IMR-90 (cell line): ENCODE data around the gene DNAJA4. TPM values are rescaled to one million over a fixed set of nuclear protein-coding genes. Genes with fewer than 3 reads are reported as not detected.
A peak's percentile ranks its signal among the peaks of the same experiment; 100 is the strongest.

Source experiments
- ATAC-seq: fragments of 200-7000 bp; cut with Tn5 transposase; 2 replicates; pipeline ENCODE4 v1.9.1; 2020; ENCODE audit warnings: low read depth, mild to moderate bottlenecking, moderate library complexity
- BruUV-seq: library from RNA; stranded (reverse); fragments of 400-500 nt; replicated peaks from 2 replicates; lab custom pipeline; 2021; lab: Mats Ljungman, UMichigan
- CTCF ChIA-PET: fragments of 300-600 bp; formaldehyde crosslinking; extraction: SDS; loops from one replicate; lab custom pipeline; 2021; ENCODE audit warnings: antibody characterized with exemption; lab: Yijun Ruan, JAX
- POLR2A ChIA-PET: fragments of 300-600 bp; sonication (Branson Sonifier 250); formaldehyde crosslinking; loops from one replicate; lab custom pipeline; 2022; ENCODE audit warnings: antibody characterized with exemption; ENCODE audit not compliant: unreplicated experiment; lab: Charles Lee
- DNase-seq: peaks from one replicate; pipeline ENCODE4 v3.0.0; 2013
- H2AFZ ChIP-seq: replicated peaks from 2 replicates; pipeline ENCODE3; 2013; ENCODE audit warnings: low read length, mild to moderate bottlenecking; ENCODE audit not compliant: poor library complexity
- H2AK5ac ChIP-seq: 2 replicates; pipeline ENCODE4 v1.6.1; 2013; ENCODE audit warnings: low read depth, low read length, inconsistent platforms
- H2AK9ac ChIP-seq: replicated peaks from 2 replicates; pipeline ENCODE3; 2013; ENCODE audit warnings: mild to moderate bottlenecking, low read depth, low read length, moderate library complexity; ENCODE audit not compliant: poor library complexity
- H2BK120ac ChIP-seq: 2 replicates; pipeline ENCODE4 v1.6.1; 2013; ENCODE audit warnings: low read depth, low read length, inconsistent platforms
- H2BK15ac ChIP-seq: 3 replicates; pipeline ENCODE4 v1.6.1; 2013; ENCODE audit warnings: low read depth, low read length, inconsistent platforms
- H2BK20ac ChIP-seq: 2 replicates; pipeline ENCODE4 v1.6.1; 2013; ENCODE audit warnings: low read depth, mild to moderate bottlenecking, inconsistent platforms, low read length, moderate library complexity
- H2BK5ac ChIP-seq: 2 replicates; pipeline ENCODE4 v1.6.1; 2013; ENCODE audit warnings: mild to moderate bottlenecking, low read depth, low read length, inconsistent platforms; ENCODE audit not compliant: poor library complexity, severe bottlenecking
- H3K14ac ChIP-seq: replicated peaks from 2 replicates; pipeline ENCODE4 v1.6.1; 2013; ENCODE audit warnings: low read depth, low read length, inconsistent platforms
- H3K18ac ChIP-seq: 2 replicates; pipeline ENCODE4 v1.6.1; 2013; ENCODE audit warnings: low read depth, low read length, control low read depth
- H3K23ac ChIP-seq: 2 replicates; pipeline ENCODE4 v1.6.1; 2013; ENCODE audit warnings: low read depth, low read length, inconsistent platforms
- H3K27ac ChIP-seq: 2 replicates; pipeline ENCODE4 v1.5.1; 2013; ENCODE audit warnings: mild to moderate bottlenecking, control low read depth, low read length; ENCODE audit not compliant: insufficient read depth
- H3K27me3 ChIP-seq: 2 replicates; pipeline ENCODE4 v1.6.1; 2013; ENCODE audit warnings: low read length; ENCODE audit not compliant: control insufficient read depth, insufficient read depth
- H3K36me3 ChIP-seq: 2 replicates; pipeline ENCODE4 v1.6.1; 2013; ENCODE audit warnings: low read length, mixed read lengths; ENCODE audit not compliant: control insufficient read depth, insufficient read depth
- H3K4ac ChIP-seq: 2 replicates; pipeline ENCODE4 v1.6.1; 2013; ENCODE audit warnings: low read depth, low read length, inconsistent platforms
- H3K4me1 ChIP-seq: 2 replicates; pipeline ENCODE4 v1.6.1; 2013; ENCODE audit warnings: low read length, mixed read lengths; ENCODE audit not compliant: control insufficient read depth, insufficient read depth
- H3K4me2 ChIP-seq: 2 replicates; pipeline ENCODE4 v1.6.1; 2013; ENCODE audit warnings: low read depth, mild to moderate bottlenecking, control low read depth, low read length, moderate library complexity
- H3K4me3 ChIP-seq: 2 replicates; pipeline ENCODE4 v1.5.1; 2013; ENCODE audit warnings: low read depth, mild to moderate bottlenecking, control low read depth, low read length, moderate library complexity; ENCODE audit not compliant: insufficient read depth
- H3K56ac ChIP-seq: 2 replicates; pipeline ENCODE4 v1.6.1; 2013; ENCODE audit warnings: low read length, inconsistent platforms; ENCODE audit not compliant: insufficient read depth; ENCODE audit errors: extremely low read depth
- H3K79me1 ChIP-seq, 2 experiments: 2 replicates each; pipeline ENCODE4 v1.6.1; 2013; ENCODE audit warnings: low read length in 2 of 2, inconsistent platforms in 1 of 2, low read depth in 1 of 2
- H3K9ac ChIP-seq: 2 replicates; pipeline ENCODE4 v1.6.1; 2013; ENCODE audit warnings: low read depth, low read length, control low read depth
- H3K9me1 ChIP-seq: 2 replicates; pipeline ENCODE4 v1.6.1; 2013; ENCODE audit warnings: low read length, inconsistent platforms; ENCODE audit not compliant: insufficient read depth
- H3K9me3 ChIP-seq: 2 replicates; pipeline ENCODE4 v1.6.1; 2013; ENCODE audit warnings: low read length; ENCODE audit not compliant: control insufficient read depth, insufficient read depth
- H4K20me1 ChIP-seq: 2 replicates; pipeline ENCODE4 v1.6.1; 2013; ENCODE audit warnings: low read length, inconsistent platforms; ENCODE audit not compliant: insufficient read depth
- H4K5ac ChIP-seq: 2 replicates; pipeline ENCODE4 v1.6.1; 2013; ENCODE audit warnings: mild to moderate bottlenecking, low read depth, low read length, control low read depth
- H4K8ac ChIP-seq, 2 experiments: 2 replicates each; pipeline ENCODE4 v1.6.1; 2013; ENCODE audit warnings: low read depth in 2 of 2, low read length in 2 of 2, control low read depth in 1 of 2, inconsistent platforms in 1 of 2
- H4K91ac ChIP-seq: 2 replicates; pipeline ENCODE4 v1.6.1; 2013; ENCODE audit warnings: low read depth, low read length, inconsistent platforms; ENCODE audit not compliant: insufficient read depth
- FOS ChIP-seq: fragments of 150-350 bp; IDR thresholded peaks from 2 replicates; pipeline ENCODE4 v1.6.1; 2016; ENCODE audit warnings: low read depth, low read length
- WGBS, 2 experiments: methylation state at CpG; one replicate each; pipeline versions ENCODE4 v1.1.5 to v1.1.7; 2013; ENCODE audit warnings: missing lambda C conversion rate in 2 of 2; ENCODE audit not compliant: insufficient read length in 1 of 2; ENCODE audit errors: extremely low coverage in 2 of 2; 5-methylcytosine and 5-hydroxymethylcytosine counted together
- dilution Hi-C: fragments of 300-500 bp; cut with HindIII; formaldehyde crosslinking; loops from one replicate; pipeline ENCODE4 v1.14.3; 2018; ENCODE audit warnings: low sequenced_read_pairs; ENCODE audit not compliant: unreplicated experiment
- in situ Hi-C: fragments of 300-500 bp; cut with MboI; formaldehyde crosslinking; loops from 3 replicates; pipeline ENCODE4 v1.14.3; 2019; ENCODE audit warnings: low sequenced_read_pairs, inconsistent platforms, mixed read lengths
- intact Hi-C: fragments of 100-400 bp; cut with micrococcal nuclease; formaldehyde crosslinking; loops from 2 replicates; pipeline ENCODE4 v1.10.0; 2022
- polyA plus RNA-seq, 3 experiments: library from polyadenylated mRNA; depleted of rRNA; stranded (reverse); fragments of >200 nt; gene quantifications; 2 replicates each; pipeline ENCODE4 v1.2.3, GENCODE V29; 2012; ENCODE audit warnings: low replicate concordance in 1 of 3
- total RNA-seq: library from RNA; depleted of rRNA; stranded (reverse); fragments of >200 nt; gene quantifications from 2 replicates; pipeline ENCODE4 v1.2.3, GENCODE V29; 2012

The DNAJA4 gene
- total and polyA plus RNA-seq, 2 of the 4 experiments (the other 2 are of a cell fraction): 0.18 to 0.32 TPM

DNA sequence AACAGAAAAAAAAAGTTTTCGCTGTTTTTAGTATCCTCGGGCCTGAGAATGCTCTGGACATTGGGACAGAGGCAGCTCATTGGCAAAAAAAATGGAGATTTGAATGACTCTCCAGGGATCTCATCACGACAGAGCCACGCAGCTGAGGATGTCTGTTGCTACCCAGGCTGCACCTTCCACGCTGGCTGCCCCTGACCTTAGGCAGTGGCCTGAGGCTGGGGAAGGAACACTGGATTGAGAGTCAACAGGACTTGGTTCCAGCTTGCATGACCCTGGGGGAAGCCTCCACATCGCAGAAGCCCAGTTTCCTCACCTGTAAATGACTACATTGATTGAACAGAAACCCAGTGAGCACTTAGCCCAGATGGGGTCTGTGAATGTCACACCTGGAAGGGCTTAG, 21.3 kb upstream of the DNAJA4 start:
- H3K4me1 ChIP-seq: no peaks in the 10 kb centered on the region
- CTCF ChIA-PET: interaction anchor here (0.7 to 1.0 kb wide), 4 partner anchors 133 to 283 kb away, joined by 3 to 7 read pairs (median 4); no protein-coding TSS in a partner anchor
- no peak overlapping the region for H3K23ac ChIP-seq
- no peak overlapping the region for H4K8ac ChIP-seq
- H4K5ac ChIP-seq: no peak overlapping the region
- H3K18ac ChIP-seq: no peak overlapping the region
- H3K9me1 ChIP-seq: no peaks in the 10 kb centered on the region; the same call in 1 of the 2 replicates
- no peak overlapping the region for H3K9ac ChIP-seq
- H2BK20ac ChIP-seq: no peak overlapping the region
- H3K4ac ChIP-seq: no peak overlapping the region
- H2BK120ac ChIP-seq: no peak overlapping the region
- peaks cover 11% of the 10 kb centered on the region; the same call in 1 of the 2 replicates for H3K27me3 ChIP-seq
- DNase-seq (no peak), ATAC-seq (no peak)
- dilution Hi-C loops (no loop called here), in situ Hi-C loops (loop anchor here (5.0 kb wide), 1 partner anchor 286 kb away; no protein-coding TSS in a partner anchor), intact Hi-C loops (loop anchor here (5.0 kb wide), 2 partner anchors 111 to 341 kb away; partner anchors contain the start of gene CIB2)
- H2BK15ac ChIP-seq: no peak overlapping the region
- H2AFZ ChIP-seq: peak overlapping the region; percentile 58
- H3K27ac ChIP-seq: no peak overlapping the region
- H3K4me2 ChIP-seq: no peak overlapping the region
- H2AK5ac ChIP-seq: no peak overlapping the region
- no peaks in the 10 kb centered on the region for H3K36me3 ChIP-seq
- H2AK9ac ChIP-seq: no peak overlapping the region
- POLR2A ChIA-PET: interaction anchor here (0.9 kb wide), 1 partner anchor 57 kb away, joined by 4 read pairs; the partner anchor contains the start of gene SKIC8
- no peak for TF ChIP-seq FOS
- H4K20me1 ChIP-seq: no peaks in the 10 kb centered on the region; the same call in 1 of the 2 replicates
- BruUV-seq: no TSS peak
- H4K91ac ChIP-seq: no peak overlapping the region
- H3K56ac ChIP-seq: no peak overlapping the region
- H2BK5ac ChIP-seq: no peak overlapping the region
- no peak overlapping the region for H3K14ac ChIP-seq
- whole genome bisulfite sequencing, 2 experiments: 100% methylated on average over 1 of the region's 6 CpGs; no CpG with 5 or more reads in 1 of the 2 experiments
- no peaks in the 10 kb centered on the region for H3K9me3 ChIP-seq
- no peak overlapping the region for H3K4me3 ChIP-seq
- no peaks in the 10 kb centered on the region for H3K79me1 ChIP-seq
